Activated T-cell treated with anti-CD3 and anti-CD28 coated beads, Interleukin-2, amount 50 U/mL, for 4 hours (primary cell): ENCODE measurements around the gene RPGRIP1L. TPM values are rescaled to one million over a fixed set of nuclear protein-coding genes. Genes with fewer than 3 reads are reported as not detected.
"Not testable (repeated sequence)": the region's sequence is repeated elsewhere in the genome, so short reads cannot be mapped to it uniquely, and the experiment has no call there.

Experiments
- ATAC-seq, 2 donors: fragments of 200-7000 bp; cut with Tn5 transposase; one replicate each; pipeline ENCODE4 v1.10.0; 2021
- DNase-seq: peaks from one replicate; pipeline ENCODE4 v3.0.0-alpha.2; 2020
- H3K27me3 Mint-ChIP-seq: one replicate; pipeline ENCODE4 v1.8.0; 2021; ENCODE audit warnings: low read depth, mixed read lengths
- H3K36me3 Mint-ChIP-seq: one replicate; pipeline ENCODE4 v1.8.0; 2022; ENCODE audit warnings: mixed read lengths; ENCODE audit not compliant: insufficient read depth
- H3K4me1 Mint-ChIP-seq: one replicate; pipeline ENCODE4 v1.8.0; 2021; ENCODE audit warnings: low read depth, mixed read lengths
- H3K4me3 Mint-ChIP-seq: one replicate; pipeline ENCODE4 v1.8.0; 2021; ENCODE audit warnings: mild to moderate bottlenecking, moderate library complexity, mixed read lengths
- H3K9me3 Mint-ChIP-seq: one replicate; pipeline ENCODE4 v1.8.0; 2021; ENCODE audit warnings: mixed read lengths
- total RNA-seq, 3 donors: library from RNA; stranded (reverse); gene quantifications; one replicate each; pipeline ENCODE4 v1.2.1, GENCODE V29; 2021

RPGRIP1L gene
- total RNA-seq, 3 donors from 2014 or later, result 5.4 to 6.6 (median 5.9) TPM

- Mint-ChIP-seq H3K36me3 (peaks cover 14% of the 10 kb centered on the region), H3K9me3 (no peaks in the 10 kb centered on the region), H3K4me1 (no peaks in the 10 kb centered on the region), H3K4me3 (no peak overlapping the region), H3K27me3 (no peaks in the 10 kb centered on the region)
- DNase-seq, result no peak
- no peak for ATAC-seq
Observed at GRCh38 chr16:53692146-53692545, 11.5 kb downstream of the RPGRIP1L start.

- no peaks in the 10 kb centered on the region for H3K9me3 Mint-ChIP-seq
- H3K36me3 Mint-ChIP-seq, result peaks cover 21% of the 10 kb centered on the region
- ATAC-seq (no peak), DNase-seq (no peak)
- H3K4me3 Mint-ChIP-seq, result no peak overlapping the region
- H3K27me3 Mint-ChIP-seq, result no peaks in the 10 kb centered on the region
- H3K4me1 Mint-ChIP-seq, result no peaks in the 10 kb centered on the region
Observed at GRCh38 chr16:53690771-53691170, 12.9 kb downstream of the RPGRIP1L start.

GRCh38 chr16:53689636-53690035 lies 14.0 kb downstream of the RPGRIP1L start:
- Mint-ChIP-seq H3K9me3 (peaks cover 8% of the 10 kb centered on the region), H3K4me3 (no peak overlapping the region), H3K36me3 (peaks cover 28% of the 10 kb centered on the region), H3K27me3 (no peaks in the 10 kb centered on the region), H3K4me1 (no peaks in the 10 kb centered on the region)
- DNase-seq, result no peak
- no peak for ATAC-seq

DNA sequence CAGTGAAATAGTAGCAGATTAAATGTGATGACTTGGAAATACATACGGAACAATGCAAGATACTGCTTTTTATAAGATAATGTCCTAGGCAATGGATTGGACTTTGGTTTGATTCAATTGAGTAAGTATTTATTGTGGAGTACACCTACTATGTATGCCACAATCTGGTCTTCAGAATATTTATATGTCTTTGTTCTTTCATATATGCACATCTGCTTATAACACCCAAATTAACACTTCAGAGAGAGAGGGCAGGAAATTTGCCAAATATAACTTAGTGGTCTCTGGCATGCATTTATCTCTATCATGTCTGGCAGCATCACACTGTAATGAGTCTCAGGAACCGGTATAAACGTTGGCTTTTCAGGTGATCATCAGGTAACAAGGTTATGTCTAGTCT lies 16.9 kb downstream of the RPGRIP1L start:
- H3K27me3 Mint-ChIP-seq, result no peaks in the 10 kb centered on the region
- H3K4me1 Mint-ChIP-seq, result no peaks in the 10 kb centered on the region
- ATAC-seq (no peak), DNase-seq (no peak)
- peaks cover 8% of the 10 kb centered on the region for H3K9me3 Mint-ChIP-seq
- H3K36me3 Mint-ChIP-seq, result peaks cover 39% of the 10 kb centered on the region
- H3K4me3 Mint-ChIP-seq, result no peak overlapping the region

- H3K27me3 Mint-ChIP-seq, H3K9me3 Mint-ChIP-seq, H3K4me1 Mint-ChIP-seq, H3K4me3 Mint-ChIP-seq, DNase-seq, ATAC-seq: not testable (repeated sequence)
- H3K36me3 Mint-ChIP-seq, result peaks cover 41% of the 10 kb centered on the region
Observed at GRCh38 chr16:53685334-53685733, 18.3 kb downstream of the RPGRIP1L start.

DNA sequence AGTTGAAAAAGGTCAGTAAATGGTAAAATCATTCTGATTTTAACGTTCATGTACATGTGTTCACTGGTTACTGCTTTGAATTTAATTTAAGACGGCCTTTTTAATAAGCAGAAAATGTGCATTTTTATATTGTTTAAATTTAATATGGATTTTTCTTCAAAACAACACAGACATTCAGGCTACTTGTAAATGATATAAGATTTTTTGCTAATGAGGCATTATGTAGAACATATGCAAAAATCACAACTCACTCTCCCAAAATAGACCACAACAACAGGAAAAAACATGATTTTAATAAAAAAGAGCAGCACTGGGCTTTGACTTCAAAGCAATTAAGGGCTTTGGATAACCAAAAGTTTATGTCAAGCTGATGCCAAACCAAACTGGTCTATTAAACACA lies 22.3 kb downstream of the RPGRIP1L start:
- no peaks in the 10 kb centered on the region for H3K4me1 Mint-ChIP-seq
- no peak for DNase-seq
- peaks cover 35% of the 10 kb centered on the region for H3K36me3 Mint-ChIP-seq
- no peak overlapping the region for H3K4me3 Mint-ChIP-seq
- H3K9me3 Mint-ChIP-seq, result peaks cover 8% of the 10 kb centered on the region
- H3K27me3 Mint-ChIP-seq, result no peaks in the 10 kb centered on the region
- no peak for ATAC-seq

- ATAC-seq, result no peak
- H3K36me3 Mint-ChIP-seq, result peaks cover 32% of the 10 kb centered on the region
Observed at GRCh38 chr16:53680756-53681155, 22.9 kb downstream of the RPGRIP1L start.

DNA sequence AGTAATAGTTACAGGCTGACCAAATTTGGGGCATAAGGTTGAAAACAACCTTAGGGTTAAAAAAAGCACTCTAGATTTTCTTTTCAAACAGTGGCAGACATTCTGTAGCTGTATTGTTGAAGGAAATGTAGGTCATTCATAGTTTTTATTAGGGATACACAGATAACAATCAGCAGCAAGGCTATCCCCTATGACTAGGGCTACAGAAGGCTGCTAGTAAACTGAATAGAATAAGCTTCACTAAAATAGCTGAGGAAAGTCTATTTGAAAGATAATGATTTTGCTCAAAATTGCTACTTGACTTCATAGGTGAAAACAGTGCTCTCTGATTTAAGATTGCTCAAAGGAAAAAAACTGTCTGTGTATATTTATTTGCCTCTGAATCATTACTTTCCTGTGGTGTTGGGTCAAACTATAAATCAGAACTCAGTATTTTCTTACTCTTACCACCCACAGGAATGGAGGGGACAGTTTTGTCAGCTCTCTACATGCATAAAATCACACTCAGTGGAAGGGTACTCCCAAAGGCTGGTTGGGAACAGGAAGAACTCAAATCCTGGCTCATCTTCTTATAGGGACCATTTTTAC lies 24.8 kb downstream of the RPGRIP1L start:
- H3K4me1 Mint-ChIP-seq, result no peaks in the 10 kb centered on the region
- no peaks in the 10 kb centered on the region for H3K27me3 Mint-ChIP-seq
- DNase-seq, result no peak
- ATAC-seq, result no peak
- no peaks in the 10 kb centered on the region for H3K9me3 Mint-ChIP-seq
- no peak overlapping the region for H3K4me3 Mint-ChIP-seq
- peaks cover 21% of the 10 kb centered on the region for H3K36me3 Mint-ChIP-seq

More at GRCh38 chr16:53680756-53681155, 22.9 kb downstream of the RPGRIP1L start:
- Mint-ChIP-seq H3K27me3 (no peaks in the 10 kb centered on the region), H3K4me3 (no peak overlapping the region), H3K4me1 (no peaks in the 10 kb centered on the region), H3K9me3 (peaks cover 8% of the 10 kb centered on the region)
- DNase-seq, result no peak

- Mint-ChIP-seq H3K4me3 (no peak overlapping the region), H3K9me3 (no peaks in the 10 kb centered on the region), H3K4me1 (no peaks in the 10 kb centered on the region), H3K27me3 (no peaks in the 10 kb centered on the region), H3K36me3 (peaks cover 14% of the 10 kb centered on the region)
- no peak for DNase-seq
- ATAC-seq, result no peak
Observed at GRCh38 chr16:53678155-53678554, 25.5 kb downstream of the RPGRIP1L start.

GRCh38 chr16:53673189-53673588 lies 30.5 kb downstream of the RPGRIP1L start:
- no peaks in the 10 kb centered on the region for H3K9me3 Mint-ChIP-seq
- no peak for DNase-seq
- no peaks in the 10 kb centered on the region for H3K4me1 Mint-ChIP-seq
- no peak for ATAC-seq
- no peaks in the 10 kb centered on the region for H3K27me3 Mint-ChIP-seq
- H3K4me3 Mint-ChIP-seq, result no peak overlapping the region
- no peaks in the 10 kb centered on the region for H3K36me3 Mint-ChIP-seq

DNA sequence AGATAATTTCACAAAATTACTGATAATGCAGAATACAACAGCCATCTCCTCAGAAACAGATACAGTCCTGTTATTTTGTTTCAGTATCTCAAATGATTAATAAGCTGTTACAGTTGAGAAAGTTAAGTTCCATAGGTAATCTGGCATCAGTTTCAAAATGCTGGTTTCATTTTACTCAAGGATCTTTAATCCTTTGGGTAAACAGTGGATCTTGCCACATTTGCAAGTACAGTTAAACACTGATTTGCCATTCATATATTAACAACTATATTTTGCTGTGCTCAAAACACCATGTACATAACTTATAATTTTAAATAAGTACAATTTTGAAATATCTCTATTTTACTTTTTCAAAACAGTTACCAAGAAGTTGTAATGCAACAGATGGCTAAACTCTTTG lies 31.2 kb downstream of the RPGRIP1L start:
- H3K9me3 Mint-ChIP-seq, result no peaks in the 10 kb centered on the region
- H3K4me1 Mint-ChIP-seq, result no peaks in the 10 kb centered on the region
- no peak for ATAC-seq
- no peak for DNase-seq
- H3K36me3 Mint-ChIP-seq, result no peaks in the 10 kb centered on the region
- no peak overlapping the region for H3K4me3 Mint-ChIP-seq
- no peaks in the 10 kb centered on the region for H3K27me3 Mint-ChIP-seq

GRCh38 chr16:53668869-53669268 lies 34.8 kb downstream of the RPGRIP1L start:
- no peaks in the 10 kb centered on the region for H3K36me3 Mint-ChIP-seq
- ATAC-seq (no peak), DNase-seq (no peak)
- H3K4me3 Mint-ChIP-seq, result no peak overlapping the region
- H3K27me3 Mint-ChIP-seq, result no peaks in the 10 kb centered on the region
- peaks cover 7% of the 10 kb centered on the region for H3K4me1 Mint-ChIP-seq
- H3K9me3 Mint-ChIP-seq, result no peaks in the 10 kb centered on the region

GRCh38 chr16:53666786-53667415 lies 36.8 kb downstream of the RPGRIP1L start:
- no peaks in the 10 kb centered on the region for H3K9me3 Mint-ChIP-seq
- DNase-seq, result no peak

GRCh38 chr16:53664724-53665345 lies 38.8 kb downstream of the RPGRIP1L start:
- Mint-ChIP-seq H3K4me1 (peaks cover 7% of the 10 kb centered on the region), H3K9me3 (no peaks in the 10 kb centered on the region), H3K27me3 (no peaks in the 10 kb centered on the region), H3K4me3 (no peak overlapping the region), H3K36me3 (peaks cover 3% of the 10 kb centered on the region)
- peak; percentile 96 to 98 for ATAC-seq
- no peak for DNase-seq

More at GRCh38 chr16:53666786-53667415, 36.8 kb downstream of the RPGRIP1L start:
- H3K27me3 Mint-ChIP-seq, result no peaks in the 10 kb centered on the region
- no peaks in the 10 kb centered on the region for H3K36me3 Mint-ChIP-seq
- ATAC-seq, result no peak
- peaks cover 7% of the 10 kb centered on the region for H3K4me1 Mint-ChIP-seq
- no peak overlapping the region for H3K4me3 Mint-ChIP-seq

DNA sequence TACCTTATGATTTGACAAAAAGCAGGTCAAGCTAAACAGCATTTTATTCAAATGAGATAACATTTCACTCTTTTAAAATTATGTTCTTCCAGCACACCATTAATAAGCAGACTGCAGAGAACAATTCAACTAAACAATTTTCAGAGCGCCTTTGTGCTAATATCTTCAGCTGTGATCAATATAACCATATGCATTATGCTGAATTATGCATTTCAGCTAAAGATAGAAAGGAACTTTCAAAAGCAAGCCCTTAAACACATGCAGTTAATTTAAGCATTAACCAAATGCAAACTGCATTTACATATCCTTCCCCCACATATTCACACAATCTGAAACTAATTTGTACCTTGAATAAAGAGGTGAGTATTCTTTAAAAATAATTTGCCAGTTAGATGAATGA lies 41.6 kb downstream of the RPGRIP1L start:
- ATAC-seq, result no peak
- H3K36me3 Mint-ChIP-seq, result peaks cover 3% of the 10 kb centered on the region
- no peaks in the 10 kb centered on the region for H3K27me3 Mint-ChIP-seq
- H3K9me3 Mint-ChIP-seq, result no peaks in the 10 kb centered on the region
- no peak overlapping the region for H3K4me3 Mint-ChIP-seq
- no peak for DNase-seq
- peaks cover 7% of the 10 kb centered on the region for H3K4me1 Mint-ChIP-seq
